ENCODE measurements around the gene TREML4.

The TREML4 gene

DNA sequence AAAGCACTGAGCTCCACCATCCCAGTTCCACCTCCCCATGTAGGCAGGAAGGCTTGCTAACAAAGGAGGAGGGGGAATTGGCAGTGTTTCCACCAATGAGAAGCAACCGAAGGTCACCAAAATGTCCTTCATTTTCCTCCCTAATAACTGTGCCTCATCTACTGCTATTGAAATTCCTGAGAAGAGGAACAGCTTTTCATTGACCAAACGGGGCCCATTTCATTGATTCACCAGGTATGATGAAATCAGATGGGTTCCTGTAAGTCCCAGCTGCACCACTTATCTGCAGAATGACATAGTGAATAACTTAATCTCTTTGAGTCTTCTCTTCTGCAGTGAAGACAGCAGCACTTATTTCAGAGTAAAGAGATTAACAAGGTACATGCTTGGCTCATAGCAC, 41.0 kb downstream of the TREML4 start:
- DNase-seq: no peak
- Mint-ChIP-seq H3K36me3 (ENCODE audit: low read depth) (no peaks in the 10 kb centered on the region), H3K4me1 (no peaks in the 10 kb centered on the region), H3K27me3 (ENCODE audit: low read depth, poor library complexity) (peaks cover 26% of the 10 kb centered on the region), H3K4me3 (no peak overlapping the region), H3K27ac (no peak overlapping the region), H3K9me3 (no peaks in the 10 kb centered on the region)
- TF ChIP-seq, protein P1, sequence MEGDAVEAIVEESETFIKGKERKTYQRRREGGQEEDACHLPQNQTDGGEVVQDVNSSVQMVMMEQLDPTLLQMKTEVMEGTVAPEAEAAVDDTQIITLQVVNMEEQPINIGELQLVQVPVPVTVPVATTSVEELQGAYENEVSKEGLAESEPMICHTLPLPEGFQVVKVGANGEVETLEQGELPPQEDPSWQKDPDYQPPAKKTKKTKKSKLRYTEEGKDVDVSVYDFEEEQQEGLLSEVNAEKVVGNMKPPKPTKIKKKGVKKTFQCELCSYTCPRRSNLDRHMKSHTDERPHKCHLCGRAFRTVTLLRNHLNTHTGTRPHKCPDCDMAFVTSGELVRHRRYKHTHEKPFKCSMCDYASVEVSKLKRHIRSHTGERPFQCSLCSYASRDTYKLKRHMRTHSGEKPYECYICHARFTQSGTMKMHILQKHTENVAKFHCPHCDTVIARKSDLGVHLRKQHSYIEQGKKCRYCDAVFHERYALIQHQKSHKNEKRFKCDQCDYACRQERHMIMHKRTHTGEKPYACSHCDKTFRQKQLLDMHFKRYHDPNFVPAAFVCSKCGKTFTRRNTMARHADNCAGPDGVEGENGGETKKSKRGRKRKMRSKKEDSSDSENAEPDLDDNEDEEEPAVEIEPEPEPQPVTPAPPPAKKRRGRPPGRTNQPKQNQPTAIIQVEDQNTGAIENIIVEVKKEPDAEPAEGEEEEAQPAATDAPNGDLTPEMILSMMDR (IDR thresholded peaks at IDR 0.05): no peak

DNA sequence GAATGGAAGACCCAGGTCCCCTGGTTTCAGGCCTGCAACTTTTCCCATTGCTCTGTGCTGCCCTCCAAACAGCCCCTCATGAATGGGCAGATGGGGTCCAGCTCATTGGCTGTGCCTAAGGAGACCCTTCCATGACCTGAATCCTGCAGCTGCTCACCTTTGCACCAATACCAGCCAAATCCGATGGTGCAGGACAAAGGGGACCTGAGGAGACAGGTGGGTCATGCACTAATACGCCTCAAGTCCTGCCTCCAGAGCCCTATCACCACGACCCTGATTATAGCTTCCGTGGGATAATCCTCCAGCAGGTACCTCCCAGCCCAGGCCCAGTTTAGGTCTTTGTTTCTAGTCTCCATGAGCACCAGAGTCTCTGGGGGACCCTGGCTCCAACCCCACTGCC, 41.6 kb downstream of the TREML4 start:
- Mint-ChIP-seq H3K4me1 (no peaks in the 10 kb centered on the region), H3K4me3 (no peak overlapping the region), H3K27ac (no peak overlapping the region), H3K27me3 (ENCODE audit: low read depth, poor library complexity) (peaks cover 26% of the 10 kb centered on the region), H3K36me3 (ENCODE audit: low read depth) (no peaks in the 10 kb centered on the region), H3K9me3 (no peaks in the 10 kb centered on the region)
- TF ChIP-seq, protein P1 (IDR thresholded peaks at IDR 0.05): no peak
- DNase-seq: no peak

DNA sequence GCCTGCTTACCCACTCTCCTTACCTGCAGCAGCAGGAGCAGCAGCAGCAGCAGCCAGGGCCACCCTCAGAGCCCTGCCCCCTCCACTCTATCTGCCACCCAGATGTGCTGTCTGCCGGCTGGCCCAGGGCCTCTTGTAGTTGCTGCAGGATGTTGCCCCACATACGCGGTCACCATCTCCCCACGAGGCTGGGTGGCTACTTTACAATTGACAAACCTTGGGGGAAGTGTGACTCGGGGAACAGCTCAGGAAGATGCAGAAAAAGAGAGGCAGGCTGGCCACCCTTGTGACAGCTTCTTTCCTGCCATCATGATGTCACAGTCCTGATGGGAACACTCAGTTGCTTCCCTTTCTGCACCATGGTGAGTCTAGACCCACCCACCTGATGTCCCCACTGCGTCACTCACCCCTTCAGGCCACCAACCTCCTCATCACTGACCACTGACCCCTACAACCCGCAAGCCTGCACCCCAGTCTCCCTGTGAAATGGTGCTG, 43.8 kb downstream of the TREML4 start:
- no peak overlapping the region for H3K4me3 Mint-ChIP-seq
- no peaks in the 10 kb centered on the region for H3K9me3 Mint-ChIP-seq
- H3K4me1 Mint-ChIP-seq: no peaks in the 10 kb centered on the region
- H3K36me3 Mint-ChIP-seq (ENCODE audit: low read depth): no peaks in the 10 kb centered on the region
- TF ChIP-seq, protein P1 (IDR thresholded peaks at IDR 0.05): no peak
- peaks cover 32% of the 10 kb centered on the region for H3K27me3 Mint-ChIP-seq (ENCODE audit: low read depth, poor library complexity)
- DNase-seq: no peak
- no peak overlapping the region for H3K27ac Mint-ChIP-seq

DNA sequence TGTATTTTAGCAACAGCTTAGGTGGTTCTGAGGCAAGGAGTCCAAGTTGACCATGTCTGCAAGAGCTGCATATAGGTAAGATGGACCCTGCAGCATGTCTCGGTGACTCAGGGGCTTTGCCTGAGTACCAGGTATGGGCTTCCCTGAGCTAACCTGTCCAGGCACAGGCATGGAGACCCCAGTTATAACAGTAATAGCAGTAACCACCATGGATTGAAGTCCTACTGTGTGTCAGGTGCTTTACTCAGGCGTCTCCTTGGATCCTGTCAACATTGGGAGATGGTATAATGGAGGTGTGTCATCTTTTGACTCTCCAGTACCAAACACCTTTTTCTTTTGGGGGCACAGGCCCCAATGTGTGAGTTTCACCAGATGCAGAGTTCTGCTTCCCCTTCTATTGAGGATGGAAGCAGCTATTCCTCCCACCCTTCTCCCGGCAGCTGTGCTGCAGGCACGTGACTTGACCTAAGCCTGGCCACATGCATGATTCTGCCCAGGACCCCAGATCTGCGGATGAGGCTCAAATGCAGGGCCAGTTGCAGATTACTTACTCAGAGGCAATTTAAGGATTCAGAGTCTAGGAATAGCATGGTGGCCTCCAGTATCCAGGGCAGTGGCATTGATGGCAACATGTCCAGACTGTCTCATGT, 44.6 kb downstream of the TREML4 start:
- H3K9me3 Mint-ChIP-seq: no peaks in the 10 kb centered on the region
- no peak overlapping the region for H3K27ac Mint-ChIP-seq
- H3K4me1 Mint-ChIP-seq: no peaks in the 10 kb centered on the region
- no peak for DNase-seq
- H3K4me3 Mint-ChIP-seq: no peak overlapping the region
- H3K36me3 Mint-ChIP-seq (ENCODE audit: low read depth): no peaks in the 10 kb centered on the region
- TF ChIP-seq, protein P1 (IDR thresholded peaks at IDR 0.05): no peak
- peaks cover 29% of the 10 kb centered on the region for H3K27me3 Mint-ChIP-seq (ENCODE audit: low read depth, poor library complexity)

DNA sequence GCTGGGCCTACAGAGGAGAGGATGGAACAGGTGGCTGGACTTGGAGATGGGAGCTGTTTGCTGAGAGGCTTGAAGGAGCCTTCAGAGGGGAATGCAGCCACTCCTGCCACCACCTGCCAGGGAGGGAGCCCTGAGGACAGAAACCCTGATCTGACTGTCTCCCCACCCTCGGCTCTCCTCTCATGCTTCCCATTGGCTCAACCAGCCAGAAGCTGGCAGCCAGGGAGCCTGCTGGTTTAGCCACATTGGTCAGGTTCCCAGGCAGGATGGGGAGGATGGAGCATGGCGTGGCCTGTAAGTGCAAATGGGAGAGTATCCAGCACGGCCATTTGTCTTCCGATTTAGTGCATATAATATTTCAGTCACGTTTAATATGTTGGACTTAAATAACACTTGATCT, 45.6 kb downstream of the TREML4 start:
- TF ChIP-seq, protein P1 (IDR thresholded peaks at IDR 0.05): no peak
- no peak for DNase-seq
- Mint-ChIP-seq H3K9me3 (no peaks in the 10 kb centered on the region), H3K4me1 (no peaks in the 10 kb centered on the region), H3K36me3 (ENCODE audit: low read depth) (no peaks in the 10 kb centered on the region), H3K4me3 (no peak overlapping the region), H3K27me3 (ENCODE audit: low read depth, poor library complexity) (peaks cover 33% of the 10 kb centered on the region), H3K27ac (no peak overlapping the region)

DNA sequence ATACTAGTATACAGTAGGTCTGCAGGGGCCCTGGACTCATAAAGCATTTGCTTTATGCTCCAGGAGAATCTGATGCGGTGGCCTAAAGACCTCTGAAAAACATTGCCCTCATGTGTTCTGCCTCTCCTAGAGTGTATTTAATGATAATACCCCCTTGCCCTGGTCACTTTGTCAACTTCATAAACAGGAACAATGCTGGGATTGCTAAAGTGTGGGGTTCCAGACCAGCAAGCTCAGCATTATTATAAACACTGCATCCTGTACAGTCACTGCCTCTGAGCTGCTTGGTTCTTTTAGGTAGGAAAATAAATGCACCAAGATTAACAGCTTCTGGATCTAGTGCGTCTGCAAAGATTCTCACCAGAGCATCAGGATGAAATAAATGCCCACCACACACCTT, 46.1 kb downstream of the TREML4 start:
- Mint-ChIP-seq H3K36me3 (ENCODE audit: low read depth) (no peaks in the 10 kb centered on the region), H3K27ac (no peak overlapping the region), H3K27me3 (ENCODE audit: low read depth, poor library complexity) (peaks cover 34% of the 10 kb centered on the region), H3K9me3 (no peaks in the 10 kb centered on the region), H3K4me1 (no peaks in the 10 kb centered on the region), H3K4me3 (no peak overlapping the region)
- no peak for DNase-seq
- TF ChIP-seq, protein P1 (IDR thresholded peaks at IDR 0.05): no peak
